HCT116 (cell line): ENCODE data around the gene TNFRSF9. TPM values are rescaled to one million over a fixed set of nuclear protein-coding genes. Genes with fewer than 3 reads are reported as not detected.

ENCODE experiments used
- ATAC-seq: fragments of 200-7000 bp; cut with Tn5 transposase; 2 replicates; pipeline ENCODE4 v1.9.1; 2020; ENCODE audit warnings: mild to moderate bottlenecking, moderate library complexity
- BruUV-seq: library from RNA; stranded (reverse); fragments of 400-500 nt; replicated peaks from 2 replicates; lab custom pipeline; 2021; lab: Mats Ljungman, UMichigan
- CTCF ChIA-PET: fragments of 300-600 bp; sonication (Branson Sonifier 250); formaldehyde crosslinking; loops from one replicate; lab custom pipeline; 2021; ENCODE audit warnings: antibody characterized with exemption; lab: Charles Lee
- POLR2A ChIA-PET: fragments of 300-600, 350-600 bp; sonication (Branson Sonifier 250); formaldehyde crosslinking; loops from one replicate; lab custom pipeline; 2021; ENCODE audit warnings: antibody characterized with exemption; lab: Charles Lee
- RAD21 ChIA-PET, 2 experiments: fragments of 300-600 bp; sonication (Branson Sonifier 250); formaldehyde crosslinking; loops; one replicate each; lab custom pipeline; 2023; ENCODE audit warnings: low total read pairs in 2 of 2; ENCODE audit not compliant: uncharacterized antibody in 2 of 2, unreplicated experiment in 2 of 2, low non-redundant PET in 1 of 2; lab: Charles Lee
- DNase-seq: peaks from one replicate; pipeline ENCODE4 v3.0.0-alpha.2; 2010; ENCODE audit warnings: low read depth, low spot score
- H2AFZ ChIP-seq: fragments of 200-600 bp; shearing (Covaris generic), sonication (generic); 2 replicates; pipeline ENCODE4 v1.6.1; 2017; ENCODE audit warnings: low read depth, mixed run types, mixed read lengths, antibody characterized with exemption, low read length; ENCODE audit not compliant: poor library complexity, severe bottlenecking
- H3K27ac ChIP-seq: 2 replicates; pipeline ENCODE4 v1.5.1; 2012; ENCODE audit warnings: low read depth, low read length
- H3K27me3 ChIP-seq: fragments of 200-600 bp; sonication (generic); 2 replicates; pipeline ENCODE4 v1.6.1; 2016; ENCODE audit warnings: mixed run types, low read length, mixed read lengths; ENCODE audit not compliant: insufficient read depth
- H3K36me3 ChIP-seq, 2 experiments: fragments of 200-500 bp in 1 of 2; fragments of 200-600 bp in 1 of 2; sonication (Bioruptor generic) in 1 of 2; sonication (generic) in 1 of 2; 2 replicates each; pipeline versions ENCODE4 v1.5.1 to v1.6.1; 2014 to 2016; ENCODE audit warnings: low read length in 2 of 2, inconsistent platforms in 1 of 2, mixed read lengths in 1 of 2, mixed run types in 1 of 2; ENCODE audit not compliant: insufficient read depth in 2 of 2, control insufficient read depth in 1 of 2
- H3K4me1 ChIP-seq, 2 experiments: fragments of 200-600 bp in 1 of 2; sonication (generic) in 1 of 2; 2 replicates each; pipeline versions ENCODE4 v1.5.1 to v1.6.1; 2012 to 2017; ENCODE audit warnings: low read length in 2 of 2, inconsistent platforms in 1 of 2, mild to moderate bottlenecking in 1 of 2, mixed read lengths in 1 of 2, mixed run types in 1 of 2, moderate library complexity in 1 of 2; ENCODE audit not compliant: insufficient read depth in 2 of 2, control insufficient read depth in 1 of 2
- H3K4me2 ChIP-seq: fragments of 200-600 bp; sonication (generic); 2 replicates; pipeline ENCODE4 v1.6.1; 2017; ENCODE audit warnings: mixed run types, low read length, mixed read lengths
- H3K4me3 ChIP-seq, 2 experiments: fragments of 200-600 bp in 1 of 2; sonication (generic) in 1 of 2; replicated peaks in 1 of 2; 2 replicates each; pipeline ENCODE4 v1.5.1; 2011 to 2016; ENCODE audit warnings: low read length in 2 of 2, control low read depth in 1 of 2, low read depth in 1 of 2, mild to moderate bottlenecking in 1 of 2, mixed read lengths in 1 of 2, mixed run types in 1 of 2
- H3K79me2 ChIP-seq: fragments of 200-600 bp; sonication (generic); 2 replicates; pipeline ENCODE4 v1.6.1; 2017; ENCODE audit warnings: mild to moderate bottlenecking, mixed run types, low read length, moderate library complexity, mixed read lengths; ENCODE audit not compliant: insufficient read depth
- H3K9ac ChIP-seq: fragments of 200-600 bp; sonication (generic); 2 replicates; pipeline ENCODE4 v1.6.1; 2016; ENCODE audit warnings: low read length, mixed read lengths
- H3K9me2 ChIP-seq: fragments of 200-600 bp; sonication (generic), shearing (Covaris generic); 2 replicates; pipeline ENCODE4 v1.6.1; 2017; ENCODE audit warnings: mixed run types, mild to moderate bottlenecking, moderate library complexity; ENCODE audit not compliant: insufficient read depth
- H3K9me3 ChIP-seq, 2 experiments: fragments of 200-500 bp in 1 of 2; fragments of 200-600 bp in 1 of 2; sonication (Bioruptor generic) in 1 of 2; sonication (generic) in 1 of 2; 2 replicates each; pipeline ENCODE4 v1.6.1; 2014 to 2017; ENCODE audit warnings: low read length in 2 of 2, mixed read lengths in 2 of 2, inconsistent platforms in 1 of 2, low read depth in 1 of 2, mild to moderate bottlenecking in 1 of 2, mixed run types in 1 of 2, moderate library complexity in 1 of 2; ENCODE audit not compliant: control insufficient read depth in 1 of 2, insufficient read depth in 1 of 2
- H4K20me1 ChIP-seq: fragments of 200-600 bp; sonication (generic), shearing (Covaris generic); 2 replicates; pipeline ENCODE4 v1.6.1; 2017; ENCODE audit warnings: mixed run types, mild to moderate bottlenecking, moderate library complexity; ENCODE audit not compliant: insufficient read depth
- CBX3 ChIP-seq: IDR thresholded peaks from 2 replicates; pipeline ENCODE4 v1.6.1; 2012; ENCODE audit warnings: low read depth
- CTCF ChIP-seq, 3 experiments: fragments of 200-600 bp in 1 of 3; sonication (generic) in 1 of 3; IDR thresholded peaks in 2 of 3; conservative IDR thresholded peaks in 1 of 3; 2 replicates each; pipeline ENCODE4 v1.5.1; 2012 to 2017; ENCODE audit warnings: low read depth in 2 of 3, low read length in 2 of 3, antibody characterized with exemption in 1 of 3, borderline replicate concordance in 1 of 3, control low read depth in 1 of 3, mild to moderate bottlenecking in 1 of 3, mixed read lengths in 1 of 3, mixed run types in 1 of 3, moderate library complexity in 1 of 3; ENCODE audit not compliant: insufficient read depth in 1 of 3
- EGR1 ChIP-seq: IDR thresholded peaks from 2 replicates; pipeline ENCODE4 v1.6.1; 2012; ENCODE audit warnings: low read depth
- ELF1 ChIP-seq: IDR thresholded peaks from 2 replicates; pipeline ENCODE4 v1.6.1; 2012; ENCODE audit warnings: low read depth, borderline replicate concordance
- EZH2 ChIP-seq: fragments of 200-600 bp; sonication (generic); IDR thresholded peaks from 2 replicates; pipeline ENCODE4 v1.6.1; 2017; ENCODE audit warnings: antibody characterized with exemption, mixed run types
- POLR2A ChIP-seq: IDR thresholded peaks from 2 replicates; pipeline ENCODE4 v1.7.0; 2011; ENCODE audit warnings: borderline replicate concordance; ENCODE audit not compliant: insufficient read depth, insufficient read length; ENCODE audit errors: extremely low read depth
- REST ChIP-seq: IDR thresholded peaks from 2 replicates; pipeline ENCODE4 v1.6.1; 2012; ENCODE audit warnings: low read depth
- SP1 ChIP-seq: IDR thresholded peaks from 2 replicates; pipeline ENCODE4 v1.6.1; 2012; ENCODE audit warnings: low read depth
- SRF ChIP-seq: IDR thresholded peaks from 2 replicates; pipeline ENCODE4 v1.6.1; 2012; ENCODE audit warnings: low read depth
- YY1 ChIP-seq: IDR thresholded peaks from 2 replicates; pipeline ENCODE4 v1.6.1; 2011; ENCODE audit warnings: low read length, low read depth, moderate library complexity, mild to moderate bottlenecking; ENCODE audit not compliant: insufficient replicate concordance; ENCODE audit errors: extremely low read depth
- ZFX ChIP-seq: fragments of 450-650 bp; IDR thresholded peaks from 2 replicates; pipeline ENCODE4 v1.6.1; 2017
- intact Hi-C: fragments of 100-400 bp; cut with micrococcal nuclease; formaldehyde crosslinking; loops from 2 replicates; pipeline ENCODE4 v1.10.0; 2022
- total RNA-seq: library from RNA; stranded (reverse); gene quantifications from one replicate; pipeline ENCODE4 v1.2.1, GENCODE V29; 2021; ENCODE audit not compliant: unreplicated experiment

The TNFRSF9 gene
- total RNA-seq, 1 experiment from 2014 or later, result 0.20 TPM

GRCh38 chr1:7970246-7970645, 29.6 kb upstream of the TNFRSF9 start:
- no TSS peak for BruUV-seq
- H3K9me2 ChIP-seq, result no peaks in the 10 kb centered on the region
- no peaks in the 10 kb centered on the region for H3K9me3 ChIP-seq
- intact Hi-C loops, result loop anchor here (10.0 kb wide), 1 partner anchor 745 kb away; no protein-coding TSS in a partner anchor
- RAD21 ChIA-PET, result no interaction called here
- H3K4me1 ChIP-seq, result no peaks in the 10 kb centered on the region
- H3K36me3 ChIP-seq, result peaks cover 48 to 62% of the 10 kb centered on the region in 2 experiments
- H3K4me3 ChIP-seq, result no peak overlapping the region
- H3K9ac ChIP-seq, result no peak overlapping the region
- H3K27me3 ChIP-seq, result no peaks in the 10 kb centered on the region
- TF ChIP-seq EZH2 (no peak), POLR2A (no peak), CBX3 (no peak), EGR1 (no peak), SP1 (no peak), YY1 (no peak), REST (no peak), ELF1 (no peak), SRF (no peak), ZFX (no peak), CTCF (IDR thresholded peaks at IDR 0.05 in 2 of 3, conservative IDR thresholded peaks at IDR 0.05 in 1 of 3; ENCODE audit: borderline replicate concordance in 1 of 3, insufficient read depth in 1 of 3, low read depth in 2 of 3, low read length in 2 of 3) (no peak)
- no peak overlapping the region for H3K27ac ChIP-seq
- ATAC-seq, result no peak
- H4K20me1 ChIP-seq, result peaks cover 5% of the 10 kb centered on the region; the same call in 1 of the 2 replicates
- no peak overlapping the region for H2AFZ ChIP-seq
- POLR2A ChIA-PET, result no interaction called here
- H3K79me2 ChIP-seq, result peaks cover 67% of the 10 kb centered on the region
- CTCF ChIA-PET, result no interaction called here
- no peak for DNase-seq
- H3K4me2 ChIP-seq, result no peak overlapping the region
